Measurements from ENCODE around the gene SLC12A6.

SLC12A6 gene

GRCh38 chr15:34209421-34210282 is 127.9 kb downstream of the SLC12A6 start, which contains the start of gene KATNBL1:
TSS of gene KATNBL1 (minus strand) at chr15:34210096. CDS start at chr15:34163676, 46,420 bp downstream.
- H3K36me3 ChIP-seq (ENCODE audit: insufficient read depth, low read length), result no peaks in the 10 kb centered on the region
- peak within 1 kb of the TSS; percentile 89 for H2AFZ ChIP-seq (ENCODE audit: low read length)
- no peaks in the 10 kb centered on the region for H3K9me3 ChIP-seq (ENCODE audit: insufficient read depth, low read depth, low read length)
- H3K9me2 ChIP-seq (replicated peaks; ENCODE audit: low read depth, low read length), result no peaks in the 10 kb centered on the region
- H4K20me1 ChIP-seq (ENCODE audit: insufficient read depth, low read length, poor library complexity, severe bottlenecking), result peaks cover 16% of the 10 kb centered on the region
- peaks cover 49% of the 10 kb centered on the region for H3K79me2 ChIP-seq (ENCODE audit: insufficient read depth, low read length)
- peak within 1 kb of the TSS; percentile 94 for H3K9ac ChIP-seq (ENCODE audit: low read depth, low read length, poor library complexity, severe bottlenecking)
- H3K4me1 ChIP-seq (ENCODE audit: insufficient read depth, low read length, poor library complexity, severe bottlenecking), result peaks cover 23% of the 10 kb centered on the region
- no peaks in the 10 kb centered on the region for H3F3A ChIP-seq (ENCODE audit: low read depth)
- H3K27me3 ChIP-seq (ENCODE audit: insufficient read depth, low read length, poor library complexity, severe bottlenecking), result no peaks in the 10 kb centered on the region
- TF ChIP-seq, protein P1, sequence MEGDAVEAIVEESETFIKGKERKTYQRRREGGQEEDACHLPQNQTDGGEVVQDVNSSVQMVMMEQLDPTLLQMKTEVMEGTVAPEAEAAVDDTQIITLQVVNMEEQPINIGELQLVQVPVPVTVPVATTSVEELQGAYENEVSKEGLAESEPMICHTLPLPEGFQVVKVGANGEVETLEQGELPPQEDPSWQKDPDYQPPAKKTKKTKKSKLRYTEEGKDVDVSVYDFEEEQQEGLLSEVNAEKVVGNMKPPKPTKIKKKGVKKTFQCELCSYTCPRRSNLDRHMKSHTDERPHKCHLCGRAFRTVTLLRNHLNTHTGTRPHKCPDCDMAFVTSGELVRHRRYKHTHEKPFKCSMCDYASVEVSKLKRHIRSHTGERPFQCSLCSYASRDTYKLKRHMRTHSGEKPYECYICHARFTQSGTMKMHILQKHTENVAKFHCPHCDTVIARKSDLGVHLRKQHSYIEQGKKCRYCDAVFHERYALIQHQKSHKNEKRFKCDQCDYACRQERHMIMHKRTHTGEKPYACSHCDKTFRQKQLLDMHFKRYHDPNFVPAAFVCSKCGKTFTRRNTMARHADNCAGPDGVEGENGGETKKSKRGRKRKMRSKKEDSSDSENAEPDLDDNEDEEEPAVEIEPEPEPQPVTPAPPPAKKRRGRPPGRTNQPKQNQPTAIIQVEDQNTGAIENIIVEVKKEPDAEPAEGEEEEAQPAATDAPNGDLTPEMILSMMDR (conservative IDR thresholded peaks at IDR 0.05; ENCODE audit: low read length), result peak; percentile 75
- TF ChIP-seq EZH2phosphoT487 (IDR thresholded peaks at IDR 0.05; ENCODE audit: borderline replicate concordance), result no peak
- H3K4me3 ChIP-seq (ENCODE audit: low read length, poor library complexity, severe bottlenecking), result peak within 1 kb of the TSS; percentile 84
- H3K4me2 ChIP-seq (ENCODE audit: low read depth, low read length, poor library complexity, severe bottlenecking), result peak within 1 kb of the TSS; percentile 98

- H3K9me3 ChIP-seq (ENCODE audit: insufficient read depth, low read depth, low read length), result no peaks in the 10 kb centered on the region
Measured at GRCh38 chr15:34206011-34206410, 131.6 kb downstream of the SLC12A6 start.

DNA sequence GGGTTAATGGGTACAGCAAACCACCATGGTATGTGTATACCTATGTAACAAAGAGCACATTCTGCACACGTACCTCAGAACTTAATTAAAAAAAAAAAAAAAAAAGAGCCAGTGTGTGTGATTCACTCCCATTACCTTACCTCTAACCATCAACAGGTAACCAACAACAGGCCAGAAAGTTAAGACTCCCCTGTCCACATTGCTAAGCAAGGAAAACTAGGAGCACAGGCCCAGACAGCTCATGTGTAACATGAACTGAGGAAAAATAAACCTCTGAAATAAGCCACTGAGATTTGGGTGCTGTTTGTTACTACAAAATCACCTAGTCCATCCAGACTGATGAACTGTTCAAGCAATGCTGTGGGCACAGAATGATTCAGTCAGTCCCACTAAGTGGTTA is 133.6 kb downstream of the SLC12A6 start:
- TF ChIP-seq, protein P1 (conservative IDR thresholded peaks at IDR 0.05; ENCODE audit: low read length), result no peak
- no peak for TF ChIP-seq EZH2phosphoT487 (IDR thresholded peaks at IDR 0.05; ENCODE audit: borderline replicate concordance)
- peaks cover 8% of the 10 kb centered on the region for H3K4me1 ChIP-seq (ENCODE audit: insufficient read depth, low read length, poor library complexity, severe bottlenecking)
- H3K4me3 ChIP-seq (ENCODE audit: low read length, poor library complexity, severe bottlenecking), result no peak overlapping the region
- H3K4me2 ChIP-seq (ENCODE audit: low read depth, low read length, poor library complexity, severe bottlenecking), result no peak overlapping the region
- no peaks in the 10 kb centered on the region for H3K9me2 ChIP-seq (replicated peaks; ENCODE audit: low read depth, low read length)
- H4K20me1 ChIP-seq (ENCODE audit: insufficient read depth, low read length, poor library complexity, severe bottlenecking), result peaks cover 11% of the 10 kb centered on the region
- peaks cover 81% of the 10 kb centered on the region for H3K79me2 ChIP-seq (ENCODE audit: insufficient read depth, low read length)
- H3K36me3 ChIP-seq (ENCODE audit: insufficient read depth, low read length), result no peaks in the 10 kb centered on the region; the same call in 1 of the 2 replicates
- H3F3A ChIP-seq (ENCODE audit: low read depth), result no peaks in the 10 kb centered on the region
- no peak overlapping the region for H3K9ac ChIP-seq (ENCODE audit: low read depth, low read length, poor library complexity, severe bottlenecking)
- no peaks in the 10 kb centered on the region for H3K27me3 ChIP-seq (ENCODE audit: insufficient read depth, low read length, poor library complexity, severe bottlenecking)
- H2AFZ ChIP-seq (ENCODE audit: low read length), result no peak overlapping the region
- no peaks in the 10 kb centered on the region for H3K9me3 ChIP-seq (ENCODE audit: insufficient read depth, low read depth, low read length)

More at GRCh38 chr15:34206011-34206410, 131.6 kb downstream of the SLC12A6 start:
- Histone ChIP-seq H3K36me3 (ENCODE audit: insufficient read depth, low read length) (no peaks in the 10 kb centered on the region), H3K4me1 (ENCODE audit: insufficient read depth, low read length, poor library complexity, severe bottlenecking) (peaks cover 13% of the 10 kb centered on the region), H3K9ac (ENCODE audit: low read depth, low read length, poor library complexity, severe bottlenecking) (no peak overlapping the region), H3K27me3 (ENCODE audit: insufficient read depth, low read length, poor library complexity, severe bottlenecking) (no peaks in the 10 kb centered on the region), H4K20me1 (ENCODE audit: insufficient read depth, low read length, poor library complexity, severe bottlenecking) (peaks cover 16% of the 10 kb centered on the region), H3K4me2 (ENCODE audit: low read depth, low read length, poor library complexity, severe bottlenecking) (no peak overlapping the region), H3K9me2 (replicated peaks; ENCODE audit: low read depth, low read length) (no peaks in the 10 kb centered on the region), H3K4me3 (ENCODE audit: low read length, poor library complexity, severe bottlenecking) (no peak overlapping the region), H2AFZ (ENCODE audit: low read length) (no peak overlapping the region), H3F3A (ENCODE audit: low read depth) (no peaks in the 10 kb centered on the region), H3K79me2 (ENCODE audit: insufficient read depth, low read length) (peaks cover 74% of the 10 kb centered on the region)
- TF ChIP-seq EZH2phosphoT487 (IDR thresholded peaks at IDR 0.05; ENCODE audit: borderline replicate concordance), result no peak
- TF ChIP-seq, protein P1 (conservative IDR thresholded peaks at IDR 0.05; ENCODE audit: low read length), result no peak
